Astrocyte of the cerebellum (primary cell): ENCODE measurements around the gene NDUFV2.

Experiments used
- DNase-seq: peaks from one replicate; pipeline ENCODE4 v3.0.0-alpha.2; 2011; ENCODE audit warnings: low read depth
- H3K4me3 ChIP-seq: 2 replicates; pipeline ENCODE4 v1.5.1; 2011; ENCODE audit warnings: mild to moderate bottlenecking, low read depth, low read length, moderate library complexity
- in situ Hi-C: cut with HindIII; loops from 2 replicates; pipeline ENCODE4 v1.10.0; 2017; ENCODE audit warnings: low sequenced_read_pairs
- TF ChIP-seq, protein P1 (sequence below): IDR thresholded peaks from 2 replicates; pipeline ENCODE4 v1.5.1; 2012; ENCODE audit warnings: low read length, low read depth, moderate library complexity, mild to moderate bottlenecking; ENCODE audit errors: missing control alignments

Gene NDUFV2

DNA sequence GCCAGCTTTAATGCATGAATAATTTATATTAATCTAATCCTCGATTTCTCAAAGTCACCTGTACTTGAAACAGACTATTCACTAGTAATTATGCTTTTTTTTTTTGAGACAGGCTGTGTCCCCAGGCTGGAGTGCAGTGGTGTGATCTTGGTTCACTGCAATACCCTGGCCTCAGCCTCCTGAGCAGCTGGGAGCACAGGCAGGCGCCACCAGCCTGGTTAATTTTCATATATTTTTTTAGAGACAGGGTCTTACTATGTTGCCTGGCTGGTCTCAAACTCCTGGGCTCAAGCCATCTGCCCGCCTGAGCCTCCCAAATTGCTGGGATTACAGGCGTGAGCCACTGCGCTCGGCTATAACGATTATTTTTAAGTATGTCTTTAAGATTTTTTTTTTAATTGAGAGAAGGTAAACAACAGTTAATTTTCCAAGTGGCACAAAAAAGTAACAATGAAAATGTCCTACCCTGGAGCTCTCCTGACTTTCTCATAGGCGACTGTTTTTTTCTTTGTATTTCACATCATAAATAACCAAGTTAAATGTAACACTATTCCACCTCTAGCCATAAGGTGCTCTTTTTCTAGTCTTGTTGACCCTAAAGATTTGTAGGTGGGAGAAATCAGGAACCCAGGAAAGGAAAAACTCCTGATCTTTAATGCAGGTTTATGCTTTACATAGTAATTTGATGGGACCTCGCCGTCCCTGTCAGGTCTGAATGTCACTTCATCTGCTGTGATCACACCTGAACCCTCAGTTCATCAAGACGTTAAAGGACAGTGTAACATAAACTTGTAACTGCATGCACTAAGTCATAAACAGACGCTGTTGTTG is 32.8 kb downstream of the NDUFV2 start:
- peak overlapping the region; percentile 64 for H3K4me3 ChIP-seq
- no peak for DNase-seq
- in situ Hi-C loops: loop anchor here (5.0 kb wide), 1 partner anchor 47 kb away; no protein-coding TSS in a partner anchor
- TF ChIP-seq, protein P1, sequence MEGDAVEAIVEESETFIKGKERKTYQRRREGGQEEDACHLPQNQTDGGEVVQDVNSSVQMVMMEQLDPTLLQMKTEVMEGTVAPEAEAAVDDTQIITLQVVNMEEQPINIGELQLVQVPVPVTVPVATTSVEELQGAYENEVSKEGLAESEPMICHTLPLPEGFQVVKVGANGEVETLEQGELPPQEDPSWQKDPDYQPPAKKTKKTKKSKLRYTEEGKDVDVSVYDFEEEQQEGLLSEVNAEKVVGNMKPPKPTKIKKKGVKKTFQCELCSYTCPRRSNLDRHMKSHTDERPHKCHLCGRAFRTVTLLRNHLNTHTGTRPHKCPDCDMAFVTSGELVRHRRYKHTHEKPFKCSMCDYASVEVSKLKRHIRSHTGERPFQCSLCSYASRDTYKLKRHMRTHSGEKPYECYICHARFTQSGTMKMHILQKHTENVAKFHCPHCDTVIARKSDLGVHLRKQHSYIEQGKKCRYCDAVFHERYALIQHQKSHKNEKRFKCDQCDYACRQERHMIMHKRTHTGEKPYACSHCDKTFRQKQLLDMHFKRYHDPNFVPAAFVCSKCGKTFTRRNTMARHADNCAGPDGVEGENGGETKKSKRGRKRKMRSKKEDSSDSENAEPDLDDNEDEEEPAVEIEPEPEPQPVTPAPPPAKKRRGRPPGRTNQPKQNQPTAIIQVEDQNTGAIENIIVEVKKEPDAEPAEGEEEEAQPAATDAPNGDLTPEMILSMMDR: no peak

DNA sequence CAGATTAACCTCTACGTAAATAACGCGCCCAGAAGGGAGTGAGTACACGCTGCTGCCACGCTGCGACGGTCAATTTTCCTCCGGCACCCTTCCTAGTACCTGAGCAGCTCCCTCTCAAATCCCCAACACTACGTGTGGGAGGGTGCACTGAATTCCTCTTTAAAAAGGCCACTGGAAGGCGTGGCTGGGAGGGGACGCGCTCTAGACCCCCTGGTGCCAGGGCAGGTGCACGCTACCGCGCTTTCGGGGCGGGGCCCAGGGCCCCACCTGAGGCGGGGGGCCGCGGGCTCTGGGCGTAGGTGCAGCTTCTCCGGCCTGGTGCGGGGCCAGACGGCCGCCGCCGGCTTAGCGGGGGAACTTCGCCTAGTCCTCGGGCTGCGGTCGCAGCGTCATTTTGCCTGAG is 33.4 kb downstream of the NDUFV2 start:
- in situ Hi-C loops: loop anchor here (5.0 kb wide), 1 partner anchor 46 kb away; no protein-coding TSS in a partner anchor
- TF ChIP-seq, protein P1: no peak
- peak overlapping the region; percentile 64 for H3K4me3 ChIP-seq
- DNase-seq: no peak

DNA sequence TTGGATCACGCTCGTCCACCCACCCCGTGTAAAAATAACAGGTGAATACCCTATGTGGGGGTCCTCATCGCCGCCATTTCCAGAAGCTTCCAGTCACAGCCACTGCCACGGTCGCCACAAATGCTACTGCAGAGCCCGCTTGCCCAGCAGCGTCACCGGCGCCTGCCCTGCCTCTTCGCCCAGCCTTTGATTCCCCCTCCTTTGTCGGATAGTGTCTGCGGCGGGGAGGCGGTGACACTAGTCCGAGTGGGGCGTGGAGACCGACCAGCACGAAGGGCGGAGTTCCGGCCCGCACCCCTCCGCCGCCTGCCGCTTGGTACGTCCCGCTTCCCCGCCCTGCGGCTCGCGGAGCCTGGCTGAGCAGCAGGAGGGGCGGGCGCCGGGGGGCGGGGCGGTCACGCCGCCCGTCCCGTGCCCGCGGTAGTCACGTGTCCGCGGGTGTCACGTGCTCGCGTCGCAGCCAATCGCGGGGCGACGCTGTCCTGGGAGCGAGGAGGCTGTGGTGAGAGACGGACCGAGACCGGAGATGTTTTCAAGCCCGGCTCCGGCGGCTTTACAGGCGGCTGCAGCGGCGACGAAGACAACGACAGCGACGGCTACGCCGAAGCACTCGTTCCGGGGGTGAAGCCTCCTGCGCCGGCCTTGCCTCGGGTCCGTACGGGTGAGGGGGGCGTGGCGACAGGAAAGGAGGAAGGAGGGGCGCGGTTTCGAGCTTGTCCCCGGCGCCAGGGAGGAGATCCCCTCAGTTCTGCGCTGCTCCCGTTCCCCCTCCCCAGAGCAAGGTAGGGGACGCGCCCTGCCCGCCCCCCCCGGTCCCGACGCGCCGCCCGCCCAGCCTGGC is 34.0 kb downstream of the NDUFV2 start, which contains the start of gene ANKRD12:
Gene ANKRD12, plus strand, starts transcription at position 467 of the 841 bp plus-strand sequence. CDS start 45,652 bp downstream, outside the sequence.
- TF ChIP-seq, protein P1: no peak
- in situ Hi-C loops: loop anchor here (5.0 kb wide), 1 partner anchor 46 kb away; no protein-coding TSS in a partner anchor
- peak; percentile 90 for DNase-seq
- peak within 1 kb of the TSS; percentile 64 for H3K4me3 ChIP-seq

DNA sequence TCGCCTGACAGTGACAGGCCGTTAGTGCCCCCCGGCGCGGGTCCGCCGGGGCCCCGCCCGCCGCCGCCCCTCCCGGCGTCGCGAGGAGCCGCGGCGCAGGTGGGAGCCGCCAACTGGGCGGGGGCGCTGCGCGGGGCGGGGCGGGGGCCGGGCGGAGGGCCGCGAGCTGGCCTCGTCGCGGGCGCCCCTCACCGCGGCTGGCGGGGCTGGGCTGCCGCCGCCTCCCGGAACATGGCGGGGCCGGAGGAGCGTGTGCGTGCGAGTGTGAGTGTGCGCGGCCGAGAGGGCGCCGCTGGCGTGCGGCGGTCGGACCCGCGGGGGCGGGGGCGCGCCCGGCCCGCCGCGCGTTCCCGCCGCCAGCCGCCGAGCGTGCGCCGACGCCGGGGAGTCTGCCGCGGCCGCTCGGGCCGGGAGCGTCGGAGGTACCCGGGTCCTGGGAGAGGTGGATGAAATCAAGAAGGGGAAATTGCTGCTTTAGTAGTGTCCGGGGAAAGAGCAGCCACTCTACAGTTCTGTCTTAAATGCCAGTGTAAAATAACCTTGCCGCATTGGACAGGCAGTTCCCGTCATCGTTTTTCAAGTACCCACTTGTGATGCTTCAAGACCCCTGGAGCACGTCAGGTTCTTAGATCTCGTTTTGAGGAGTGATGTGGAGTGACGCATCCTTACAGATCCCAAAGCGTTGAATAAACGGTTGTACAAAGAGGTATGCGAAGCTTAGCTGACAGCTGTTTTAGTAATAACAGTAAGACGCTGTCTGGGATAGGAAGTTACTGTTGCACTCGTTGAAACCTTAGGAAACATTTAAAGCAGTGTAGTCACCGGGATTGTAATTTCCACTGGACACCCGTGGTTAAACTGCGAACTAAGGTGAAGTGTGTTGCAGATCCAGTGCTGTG is 34.9 kb downstream of the NDUFV2 start:
- H3K4me3 ChIP-seq: peak overlapping the region; percentile 64
- DNase-seq: no peak
- in situ Hi-C loops: loop anchor here (5.0 kb wide), 1 partner anchor 45 kb away; no protein-coding TSS in a partner anchor
- TF ChIP-seq, protein P1: no peak

DNA sequence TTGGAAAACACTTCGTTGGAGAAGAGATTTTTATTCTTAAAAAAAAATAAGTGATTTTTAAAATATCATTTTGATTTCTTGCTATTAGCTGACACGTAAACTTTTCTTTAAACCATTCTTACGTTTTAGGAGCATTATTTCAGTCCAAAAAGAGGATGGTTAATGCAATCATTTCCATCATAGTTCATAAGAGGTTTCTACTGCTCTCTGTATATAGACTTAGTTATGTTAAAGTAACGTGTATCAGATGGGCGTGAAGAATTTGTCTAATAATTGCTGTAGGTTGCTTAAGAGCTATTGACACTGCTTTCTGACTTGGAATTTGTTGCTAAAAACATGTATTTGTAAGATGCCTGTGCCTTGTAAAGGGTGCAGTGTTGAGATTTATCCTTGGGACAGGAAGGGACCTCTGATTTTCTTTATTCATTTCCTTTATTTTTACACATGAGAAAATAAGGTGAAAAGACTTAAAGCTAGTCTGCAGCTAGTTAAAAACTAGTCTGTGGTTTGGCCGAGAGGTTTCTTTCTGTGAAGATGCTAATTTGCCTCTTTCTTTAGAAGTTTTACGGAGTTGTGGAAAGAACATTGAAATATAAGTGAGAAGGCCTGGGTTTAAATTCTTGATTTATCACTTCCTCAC is 37.0 kb downstream of the NDUFV2 start:
- no peak for DNase-seq
- TF ChIP-seq, protein P1: no peak
- H3K4me3 ChIP-seq: no peak overlapping the region
- in situ Hi-C loops: loop anchor here (5.0 kb wide), 1 partner anchor 43 kb away; no protein-coding TSS in a partner anchor
